Upper lobe of right lung (tissue), 1 donor: Measurements from ENCODE around the gene INPP5A. TPM values are rescaled to one million over a fixed set of nuclear protein-coding genes. Genes with fewer than 3 reads are reported as not detected.

ENCODE experiments used
- ATAC-seq: fragments of 200-7000 bp; cut with Tn5 transposase; one replicate; pipeline ENCODE4 v1.9.1; 2020; ENCODE audit warnings: mild to moderate bottlenecking, moderate library complexity
- DNase-seq: peaks from one replicate; pipeline ENCODE4 v3.0.0-alpha.2; 2020
- H3K27ac ChIP-seq: fragments of 200-600 bp; one replicate; pipeline ENCODE4 v1.8.0; 2022
- H3K27me3 ChIP-seq: fragments of 200-600 bp; one replicate; pipeline ENCODE4 v1.8.0; 2022; ENCODE audit warnings: mild to moderate bottlenecking
- H3K36me3 ChIP-seq: fragments of 200-600 bp; one replicate; pipeline ENCODE4 v1.8.0; 2022
- H3K4me1 ChIP-seq: fragments of 200-600 bp; one replicate; pipeline ENCODE4 v1.8.0; 2022
- H3K4me3 ChIP-seq: fragments of 200-600 bp; one replicate; pipeline ENCODE4 v1.8.0; 2022; ENCODE audit warnings: mild to moderate bottlenecking
- H3K9me3 ChIP-seq: fragments of 200-600 bp; one replicate; pipeline ENCODE4 v1.8.0; 2022
- CTCF ChIP-seq: fragments of 200-600 bp; IDR thresholded peaks from one replicate; pipeline ENCODE4 v1.8.0; 2022; ENCODE audit warnings: antibody characterized with exemption
- intact Hi-C: fragments of 100-400 bp; cut with DNase I; formaldehyde crosslinking; loops from one replicate; pipeline ENCODE4 v1.11.0; 2022
- total RNA-seq: library from RNA; stranded (reverse); fragmentation: NEBNext Ultra II Directional; extraction: Animal tissue kit (Norgen Biotek cat#: 25700); gene quantifications from one replicate; pipeline ENCODE4 v1.2.1, GENCODE V29; 2021
- donor health status: DM: no; HTN: yes; CAD: no; lungs with severe emphysema.

Gene INPP5A
- total RNA-seq, 1 donor from 2014 or later, result 38.3 TPM

GRCh38 chr10:132543916-132544743 is 6.5 kb downstream of the INPP5A start:
- intact Hi-C loops, result no loop called here
- Histone ChIP-seq H3K27ac (no peak overlapping the region), H3K4me3 (peak overlapping the region; percentile 17), H3K36me3 (no peaks in the 10 kb centered on the region), H3K4me1 (peaks cover 43% of the 10 kb centered on the region), H3K9me3 (no peaks in the 10 kb centered on the region), H3K27me3 (no peaks in the 10 kb centered on the region)
- no peak for TF ChIP-seq CTCF
- DNase-seq, result no peak
- no peak for ATAC-seq

GRCh38 chr10:132544744-132545658 is 7.4 kb downstream of the INPP5A start:
- TF ChIP-seq CTCF, result no peak

GRCh38 chr10:132545659-132546367 is 8.2 kb downstream of the INPP5A start:
- ATAC-seq (no peak), DNase-seq (no peak)
- Histone ChIP-seq H3K4me3 (no peak overlapping the region), H3K4me1 (peaks cover 29% of the 10 kb centered on the region), H3K9me3 (no peaks in the 10 kb centered on the region), H3K27ac (no peak overlapping the region), H3K36me3 (no peaks in the 10 kb centered on the region), H3K27me3 (no peaks in the 10 kb centered on the region)
- intact Hi-C loops, result no loop called here
- no peak for TF ChIP-seq CTCF

More at GRCh38 chr10:132544744-132545658, 7.4 kb downstream of the INPP5A start:
- no peak for DNase-seq
- intact Hi-C loops, result no loop called here
- Histone ChIP-seq H3K27ac (no peak overlapping the region), H3K9me3 (no peaks in the 10 kb centered on the region), H3K27me3 (no peaks in the 10 kb centered on the region), H3K4me3 (peak overlapping the region; percentile 17), H3K4me1 (peaks cover 34% of the 10 kb centered on the region), H3K36me3 (no peaks in the 10 kb centered on the region)
- ATAC-seq, result no peak

GRCh38 chr10:132546567-132547420 is 9.2 kb downstream of the INPP5A start:
- Histone ChIP-seq H3K9me3 (no peaks in the 10 kb centered on the region), H3K4me3 (no peak overlapping the region), H3K27ac (no peak overlapping the region), H3K36me3 (no peaks in the 10 kb centered on the region), H3K4me1 (peaks cover 25% of the 10 kb centered on the region), H3K27me3 (no peaks in the 10 kb centered on the region)
- DNase-seq (peak; percentile 65), ATAC-seq (peak; percentile 3)
- intact Hi-C loops, result no loop called here
- TF ChIP-seq CTCF, result no peak
